ENCODE measurements around the gene PLA2G4C.
"Not testable (repeated sequence)": the region's sequence is repeated elsewhere in the genome, so short reads cannot be mapped to it uniquely, and the experiment has no call there.

The PLA2G4C gene

GRCh38 chr19:48085904-48086864, 24.4 kb downstream of the PLA2G4C start:
- no peak for TF ChIP-seq Cebpa-rat (IDR thresholded peaks at IDR 0.05)
- Histone ChIP-seq H3K27ac (no peak overlapping the region), H3K4me2 (no peak overlapping the region), H3K36me3 (no peaks in the 10 kb centered on the region), H3K9me3 (replicated peaks in 1 of 11) (peaks cover 0 to 22% (median 14%) of the 10 kb centered on the region in 11 experiments; a peak in 12 of 22 replicates), H3K27me3 (no peaks in the 10 kb centered on the region), H4K20me1 (no peaks in the 10 kb centered on the region), H3K4me1 (peaks cover 0 to 7% (median 0%) of the 10 kb centered on the region in 10 experiments; a peak in 2 of 20 replicates), H3K4me3 (no peak overlapping the region), H3K9ac (no peak overlapping the region)

DNA sequence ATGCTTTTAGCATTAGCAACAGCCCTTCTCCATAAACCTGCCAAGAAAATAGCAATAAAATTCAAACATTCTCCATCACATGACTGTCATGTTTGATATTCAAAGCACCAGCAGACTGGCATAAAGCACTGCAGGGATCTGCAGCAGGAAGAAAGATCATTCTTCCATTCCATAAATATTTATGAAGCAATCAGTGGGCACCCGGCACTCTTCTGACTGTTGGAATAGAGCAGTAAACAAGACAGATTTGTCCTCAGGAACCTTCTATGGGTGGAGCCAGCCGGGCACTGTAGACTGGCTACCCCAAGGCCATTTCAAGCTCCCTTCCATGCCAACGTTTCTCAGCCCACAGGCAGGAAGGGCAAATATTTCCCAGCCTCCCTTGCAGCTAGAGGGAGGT, 25.5 kb downstream of the PLA2G4C start:
- no peak for TF ChIP-seq Cebpa-rat (IDR thresholded peaks at IDR 0.05)
- no peaks in the 10 kb centered on the region for H3K36me3 ChIP-seq
- no peaks in the 10 kb centered on the region for H3K27me3 ChIP-seq
- peaks cover 0 to 6% (median 0%) of the 10 kb centered on the region in 10 experiments; a peak in 2 of 20 replicates for H3K4me1 ChIP-seq
- H3K27ac ChIP-seq = no peak overlapping the region
- no peak overlapping the region for H3K9ac ChIP-seq
- H3K4me2 ChIP-seq = no peak overlapping the region
- no peak overlapping the region for H3K4me3 ChIP-seq
- H4K20me1 ChIP-seq = no peaks in the 10 kb centered on the region
- H3K9me3 ChIP-seq (replicated peaks in 1 of 11) = peaks cover 0 to 15% (median 7%) of the 10 kb centered on the region in 11 experiments; a peak in 4 of 22 replicates

GRCh38 chr19:48081106-48081505, 29.5 kb downstream of the PLA2G4C start:
- Histone ChIP-seq H4K20me1 (no peaks in the 10 kb centered on the region), H3K4me3 (no peak overlapping the region), H3K4me1 (0 out of 20 replicates have a peak, but pooled peaks cover 0 to 4% (median 0%) of the 10 kb centered on the region in 10 experiments), H3K4me2 (no peak overlapping the region), H3K27me3 (no peaks in the 10 kb centered on the region), H3K27ac (no peak overlapping the region), H3K36me3 (peaks cover 0 to 15% (median 0%) of the 10 kb centered on the region in 11 experiments; a peak in 4 of 22 replicates), H3K9me3 (replicated peaks in 1 of 11) (peaks cover 0 to 26% (median 4%) of the 10 kb centered on the region in 11 experiments; a peak in 6 of 22 replicates), H3K9ac (no peak overlapping the region)
- no peak for TF ChIP-seq Cebpa-rat (IDR thresholded peaks at IDR 0.05)

DNA sequence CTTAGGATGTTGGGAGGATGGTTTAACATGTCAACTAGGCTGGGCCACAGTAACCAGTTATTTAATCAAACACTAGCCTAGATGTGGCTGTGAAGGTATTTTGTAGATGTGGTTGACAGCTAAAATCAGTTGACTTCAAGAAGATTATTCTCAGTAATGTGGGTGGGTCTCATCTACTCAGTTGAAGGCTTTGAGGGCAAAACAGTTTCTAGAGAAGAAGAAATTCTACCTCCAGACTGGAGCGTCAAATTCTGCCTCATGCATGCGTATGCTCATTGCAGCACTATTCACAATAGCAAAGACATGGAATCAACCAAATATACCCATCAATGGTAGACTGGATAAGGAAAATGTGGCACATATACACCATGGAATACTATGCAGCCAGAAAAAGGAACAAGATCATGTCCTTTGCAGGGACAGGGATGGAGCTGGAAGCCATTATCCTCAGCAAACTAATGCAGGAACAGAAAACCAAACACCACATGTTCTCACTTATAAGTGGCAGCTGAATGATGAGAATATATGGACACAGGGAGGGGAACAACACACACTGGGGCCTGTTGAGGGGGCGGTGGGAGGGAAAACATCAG, 40.3 kb downstream of the PLA2G4C start:
- H3K4me2 ChIP-seq, H4K20me1 ChIP-seq, H3K27ac ChIP-seq, H3K4me1 ChIP-seq, H3K27me3 ChIP-seq, H3K4me3 ChIP-seq, H3K9ac ChIP-seq: not testable (repeated sequence)
- Histone ChIP-seq H3K36me3 (peaks cover 0 to 20% (median 0%) of the 10 kb centered on the region in 11 experiments; a peak in 4 of 22 replicates), H3K9me3 (replicated peaks in 1 of 11) (peaks cover 0 to 10% (median 0%) of the 10 kb centered on the region in 11 experiments; a peak in 3 of 22 replicates)

DNA sequence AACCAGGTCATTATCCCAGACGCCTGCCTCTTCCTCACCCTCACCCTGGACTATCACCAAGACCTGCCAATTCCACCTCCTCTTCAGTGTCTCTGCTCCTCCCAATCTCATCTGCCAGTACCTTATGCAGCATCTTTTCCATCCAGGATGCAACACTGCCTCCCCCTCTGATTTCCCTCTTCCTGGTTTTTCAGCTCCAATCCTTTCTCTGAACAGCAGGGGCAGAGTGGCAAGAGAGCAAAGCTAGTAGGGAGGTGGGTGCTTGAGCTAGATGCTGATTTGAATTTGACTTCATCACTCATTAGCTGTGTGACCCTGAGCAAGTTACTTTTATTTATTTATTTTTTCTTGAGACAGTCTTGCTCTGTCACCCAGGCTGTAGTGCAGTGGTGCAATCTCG, 41.2 kb downstream of the PLA2G4C start:
- Histone ChIP-seq H3K4me1 (peaks cover 0 to 3% (median 0%) of the 10 kb centered on the region in 10 experiments; a peak in 1 of 20 replicates), H3K4me3 (no peak overlapping the region), H3K9me3 (replicated peaks in 1 of 11) (peaks cover 0 to 5% (median 0%) of the 10 kb centered on the region in 11 experiments; a peak in 4 of 22 replicates), H4K20me1 (no peaks in the 10 kb centered on the region), H3K27me3 (no peaks in the 10 kb centered on the region), H3K4me2 (no peak overlapping the region), H3K36me3 (peaks cover 0 to 16% (median 0%) of the 10 kb centered on the region in 11 experiments; a peak in 4 of 22 replicates), H3K9ac (no peak overlapping the region), H3K27ac (no peak overlapping the region)
- no peak for TF ChIP-seq Cebpa-rat (IDR thresholded peaks at IDR 0.05)

DNA sequence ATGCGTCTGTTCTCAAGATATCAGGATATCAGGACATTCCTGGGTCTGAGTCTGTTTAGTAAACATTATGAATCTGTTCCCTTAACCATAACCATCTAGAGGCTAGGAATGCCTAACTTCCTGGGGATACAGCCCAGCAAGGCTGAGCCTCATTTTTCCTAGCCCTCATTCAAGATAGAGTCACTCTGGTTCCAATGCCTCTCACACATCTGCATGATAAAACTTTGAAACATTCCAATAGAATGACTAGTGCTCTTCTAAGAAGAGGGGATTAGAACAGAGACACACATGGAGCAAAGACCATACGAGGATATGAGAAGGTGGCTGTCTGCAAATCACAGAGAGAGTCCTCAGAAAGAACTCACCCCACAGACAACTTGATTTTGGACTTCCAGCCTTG, 46.1 kb downstream of the PLA2G4C start:
- Histone ChIP-seq H3K36me3 (peaks cover 0 to 17% (median 0%) of the 10 kb centered on the region in 11 experiments; a peak in 1 of 22 replicates), H3K9ac (no peak overlapping the region), H3K4me3 (no peak overlapping the region), H3K27me3 (no peaks in the 10 kb centered on the region), H3K9me3 (replicated peaks in 1 of 11) (peaks cover 0 to 9% (median 0%) of the 10 kb centered on the region in 11 experiments; a peak in 2 of 22 replicates), H3K4me2 (no peak overlapping the region), H3K4me1 (peaks cover 0 to 3% (median 0%) of the 10 kb centered on the region in 10 experiments; a peak in 1 of 20 replicates), H3K27ac (no peak overlapping the region), H4K20me1 (no peaks in the 10 kb centered on the region)
- TF ChIP-seq Cebpa-rat (IDR thresholded peaks at IDR 0.05) = no peak

DNA sequence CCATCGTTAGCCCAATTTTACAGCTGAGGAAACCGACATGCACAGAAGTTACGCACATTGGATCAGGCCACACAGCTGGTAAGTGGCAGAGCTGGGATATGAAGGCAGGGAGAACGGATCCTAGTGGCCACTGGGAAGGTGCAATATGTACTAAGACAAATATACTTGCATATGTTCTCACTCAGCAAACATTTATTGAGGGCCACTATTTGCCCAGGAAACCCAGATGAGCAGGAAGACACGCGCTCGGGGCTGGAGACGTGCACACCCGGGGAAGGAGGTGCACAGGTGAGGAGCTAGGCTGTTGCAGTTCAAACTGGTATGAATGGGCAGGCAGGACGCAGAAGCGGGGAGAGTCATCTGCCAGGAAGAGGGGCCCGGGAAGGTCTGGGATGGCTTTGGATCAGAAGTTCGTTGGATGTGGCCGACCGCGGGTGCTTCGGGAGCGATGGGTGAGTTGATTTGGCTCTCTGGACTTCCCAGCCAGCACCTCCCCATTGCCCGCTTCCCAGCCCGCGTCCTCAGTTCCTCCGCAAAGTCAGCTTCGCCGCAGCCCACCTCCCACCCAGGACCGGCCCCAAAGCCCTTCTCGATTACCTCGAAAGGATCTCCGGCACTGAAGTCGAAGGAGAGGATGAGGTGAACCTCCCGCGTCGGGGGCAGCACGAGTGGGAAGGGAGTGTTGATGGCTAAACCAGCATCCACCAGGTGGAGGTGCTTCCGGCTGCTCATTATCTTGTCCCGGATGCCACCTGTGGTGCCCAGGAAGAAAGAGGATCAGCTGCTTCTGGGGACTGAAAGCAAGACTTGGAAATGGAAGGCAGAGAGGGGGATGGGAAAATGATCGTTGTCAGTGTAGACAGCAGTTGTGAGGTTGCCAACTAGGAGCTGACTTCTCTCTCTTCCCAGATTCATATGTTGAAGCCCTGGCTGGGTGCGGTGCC, 48.9 kb downstream of the PLA2G4C start:
- no peak overlapping the region for H3K4me2 ChIP-seq

GRCh38 chr19:48060381-48060780, 50.2 kb downstream of the PLA2G4C start:
- no peak for TF ChIP-seq Cebpa-rat (IDR thresholded peaks at IDR 0.05)
- H3K4me3 ChIP-seq = no peak overlapping the region

More for the DNA sequence above, 48.9 kb downstream of the PLA2G4C start:
- no peaks in the 10 kb centered on the region for H4K20me1 ChIP-seq
- H3K4me3 ChIP-seq = no peak overlapping the region
- H3K4me1 ChIP-seq = peaks cover 0 to 11% (median 0%) of the 10 kb centered on the region in 10 experiments; a peak in 4 of 20 replicates
- TF ChIP-seq Cebpa-rat (IDR thresholded peaks at IDR 0.05) = no peak
- H3K9me3 ChIP-seq (replicated peaks in 1 of 11) = peaks cover 0 to 9% (median 0%) of the 10 kb centered on the region in 11 experiments; a peak in 2 of 22 replicates
- no peak overlapping the region for H3K9ac ChIP-seq
- peaks cover 0 to 10% (median 0%) of the 10 kb centered on the region in 11 experiments; a peak in 1 of 22 replicates for H3K36me3 ChIP-seq
- no peak overlapping the region for H3K27ac ChIP-seq
- no peaks in the 10 kb centered on the region for H3K27me3 ChIP-seq

More at GRCh38 chr19:48060381-48060780, 50.2 kb downstream of the PLA2G4C start:
- Histone ChIP-seq H3K4me2 (no peak overlapping the region), H3K4me1 (peaks cover 0 to 12% (median 0%) of the 10 kb centered on the region in 10 experiments; a peak in 4 of 20 replicates), H3K27ac (no peak overlapping the region), H4K20me1 (no peaks in the 10 kb centered on the region), H3K9ac (no peak overlapping the region), H3K9me3 (replicated peaks in 1 of 11) (peaks cover 0 to 9% (median 0%) of the 10 kb centered on the region in 11 experiments; a peak in 1 of 22 replicates), H3K36me3 (peaks cover 0 to 5% (median 0%) of the 10 kb centered on the region in 11 experiments; a peak in 1 of 22 replicates), H3K27me3 (no peaks in the 10 kb centered on the region)
